Measurements from ENCODE around the gene DOCK2. TPM values are rescaled to one million over a fixed set of nuclear protein-coding genes. Genes with fewer than 3 reads are reported as not detected.

The DOCK2 gene
- total RNA-seq, 1 experiment from 2014 or later: not detected

DNA sequence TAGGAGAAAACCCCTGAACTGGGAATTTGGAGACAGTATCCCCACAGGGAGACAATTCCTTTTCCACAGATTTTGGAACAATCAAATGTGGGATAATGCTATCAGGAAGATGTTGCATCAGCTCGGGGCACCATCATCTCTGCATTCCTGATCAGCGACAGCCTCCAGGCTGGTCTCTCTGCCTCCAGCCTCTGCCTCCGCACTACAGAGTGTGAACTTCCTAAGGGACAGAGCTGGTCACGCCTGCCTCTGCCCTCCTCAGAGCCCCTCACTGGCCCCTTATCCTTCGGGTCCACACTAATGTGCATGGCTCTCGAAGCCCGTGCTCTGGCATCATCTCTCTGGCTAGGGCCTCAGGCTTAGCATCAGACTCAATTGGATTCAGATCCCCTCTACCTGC lies 477.2 kb downstream of the DOCK2 start:
- no peak overlapping the region for H3K4me3 Mint-ChIP-seq (ENCODE audit: low read depth, unreplicated experiment)
- no peaks in the 10 kb centered on the region for H3K4me1 Mint-ChIP-seq (ENCODE audit: low read depth, unreplicated experiment)
- peaks cover 3% of the 10 kb centered on the region for H3K9me3 Mint-ChIP-seq (ENCODE audit: low read depth, unreplicated experiment)
- TF ChIP-seq CTCF (IDR thresholded peaks at IDR 0.05; ENCODE audit: unreplicated experiment): no peak
- no TSS peak for BruUV-seq (replicated peaks)
- DNase-seq: no peak
- no peaks in the 10 kb centered on the region for H3K36me3 Mint-ChIP-seq (ENCODE audit: insufficient read depth, unreplicated experiment)
- peaks cover 20% of the 10 kb centered on the region for H3K27me3 Mint-ChIP-seq (ENCODE audit: unreplicated experiment)
- CTCF ChIA-PET: no interaction called here
- intact Hi-C loops (cut with micrococcal nuclease; ENCODE audit: unreplicated experiment): no loop called here
- H3K27ac Mint-ChIP-seq (ENCODE audit: unreplicated experiment): no peak overlapping the region

DNA sequence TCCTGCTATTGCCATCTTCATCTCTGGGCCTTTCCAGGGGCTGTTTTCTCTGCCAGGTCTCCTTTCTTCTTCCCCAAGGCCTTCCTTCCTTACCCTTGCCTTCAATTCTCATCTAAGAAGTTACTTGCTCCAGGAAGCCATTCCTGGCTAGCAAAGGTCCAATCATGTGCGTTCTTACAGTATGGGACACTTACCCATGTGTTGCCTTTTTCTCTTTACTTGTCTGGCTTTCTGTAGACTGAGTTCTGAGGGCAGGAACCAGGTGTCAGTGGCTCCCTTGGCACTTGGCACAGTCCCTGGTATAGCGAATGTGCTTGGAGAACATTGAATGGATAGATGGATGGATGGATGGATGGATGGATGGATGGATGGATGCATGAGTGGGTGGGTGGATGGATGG lies 478.9 kb downstream of the DOCK2 start:
- intact Hi-C loops (cut with micrococcal nuclease; ENCODE audit: unreplicated experiment): no loop called here
- Mint-ChIP-seq H3K27me3 (ENCODE audit: unreplicated experiment) (peaks cover 17% of the 10 kb centered on the region), H3K27ac (ENCODE audit: unreplicated experiment) (no peak overlapping the region), H3K4me3 (ENCODE audit: low read depth, unreplicated experiment) (no peak overlapping the region), H3K4me1 (ENCODE audit: low read depth, unreplicated experiment) (no peaks in the 10 kb centered on the region), H3K36me3 (ENCODE audit: insufficient read depth, unreplicated experiment) (no peaks in the 10 kb centered on the region), H3K9me3 (ENCODE audit: low read depth, unreplicated experiment) (peaks cover 3% of the 10 kb centered on the region)
- TF ChIP-seq CTCF (IDR thresholded peaks at IDR 0.05; ENCODE audit: unreplicated experiment): no peak
- no peak for DNase-seq
- BruUV-seq (replicated peaks): no TSS peak
- CTCF ChIA-PET: no interaction called here

GRCh38 chr5:170117736-170118135 lies 480.7 kb downstream of the DOCK2 start:
- H3K9me3 Mint-ChIP-seq (ENCODE audit: low read depth, unreplicated experiment): peaks cover 3% of the 10 kb centered on the region
- BruUV-seq (replicated peaks): no TSS peak
- peaks cover 23% of the 10 kb centered on the region for H3K27me3 Mint-ChIP-seq (ENCODE audit: unreplicated experiment)
- no peak for DNase-seq
- no peak overlapping the region for H3K4me3 Mint-ChIP-seq (ENCODE audit: low read depth, unreplicated experiment)
- H3K36me3 Mint-ChIP-seq (ENCODE audit: insufficient read depth, unreplicated experiment): no peaks in the 10 kb centered on the region
- no peak for TF ChIP-seq CTCF (IDR thresholded peaks at IDR 0.05; ENCODE audit: unreplicated experiment)
- CTCF ChIA-PET: interaction anchor here (0.5 kb wide), 1 partner anchor 48 kb away, joined by 4 read pairs; no protein-coding TSS in a partner anchor
- intact Hi-C loops (cut with micrococcal nuclease; ENCODE audit: unreplicated experiment): no loop called here
- no peaks in the 10 kb centered on the region for H3K4me1 Mint-ChIP-seq (ENCODE audit: low read depth, unreplicated experiment)
- H3K27ac Mint-ChIP-seq (ENCODE audit: unreplicated experiment): no peak overlapping the region

GRCh38 chr5:170120576-170120975 lies 483.5 kb downstream of the DOCK2 start:
- Mint-ChIP-seq H3K27me3 (ENCODE audit: unreplicated experiment) (peaks cover 25% of the 10 kb centered on the region), H3K27ac (ENCODE audit: unreplicated experiment) (no peak overlapping the region), H3K9me3 (ENCODE audit: low read depth, unreplicated experiment) (peaks cover 3% of the 10 kb centered on the region), H3K4me1 (ENCODE audit: low read depth, unreplicated experiment) (no peaks in the 10 kb centered on the region), H3K36me3 (ENCODE audit: insufficient read depth, unreplicated experiment) (no peaks in the 10 kb centered on the region), H3K4me3 (ENCODE audit: low read depth, unreplicated experiment) (no peak overlapping the region)
- no TSS peak for BruUV-seq (replicated peaks)
- CTCF ChIA-PET: interaction anchor here (1.0 kb wide), 1 partner anchor 16 kb away, joined by 4 read pairs; no protein-coding TSS in a partner anchor
- DNase-seq: no peak
- intact Hi-C loops (cut with micrococcal nuclease; ENCODE audit: unreplicated experiment): no loop called here
- no peak for TF ChIP-seq CTCF (IDR thresholded peaks at IDR 0.05; ENCODE audit: unreplicated experiment)

Data from Calu3 (cell line).